Endometrium (tissue), 2 donors: ENCODE results near the gene BSX.

Experiments
- FAIRE-seq: peaks from 2 replicates; lab custom pipeline; 2012; peaks lifted over from hg19 to GRCh38; lab: Jason Lieb, UNC
- donor health status: control.
- donor health status: control.

The BSX gene

DNA sequence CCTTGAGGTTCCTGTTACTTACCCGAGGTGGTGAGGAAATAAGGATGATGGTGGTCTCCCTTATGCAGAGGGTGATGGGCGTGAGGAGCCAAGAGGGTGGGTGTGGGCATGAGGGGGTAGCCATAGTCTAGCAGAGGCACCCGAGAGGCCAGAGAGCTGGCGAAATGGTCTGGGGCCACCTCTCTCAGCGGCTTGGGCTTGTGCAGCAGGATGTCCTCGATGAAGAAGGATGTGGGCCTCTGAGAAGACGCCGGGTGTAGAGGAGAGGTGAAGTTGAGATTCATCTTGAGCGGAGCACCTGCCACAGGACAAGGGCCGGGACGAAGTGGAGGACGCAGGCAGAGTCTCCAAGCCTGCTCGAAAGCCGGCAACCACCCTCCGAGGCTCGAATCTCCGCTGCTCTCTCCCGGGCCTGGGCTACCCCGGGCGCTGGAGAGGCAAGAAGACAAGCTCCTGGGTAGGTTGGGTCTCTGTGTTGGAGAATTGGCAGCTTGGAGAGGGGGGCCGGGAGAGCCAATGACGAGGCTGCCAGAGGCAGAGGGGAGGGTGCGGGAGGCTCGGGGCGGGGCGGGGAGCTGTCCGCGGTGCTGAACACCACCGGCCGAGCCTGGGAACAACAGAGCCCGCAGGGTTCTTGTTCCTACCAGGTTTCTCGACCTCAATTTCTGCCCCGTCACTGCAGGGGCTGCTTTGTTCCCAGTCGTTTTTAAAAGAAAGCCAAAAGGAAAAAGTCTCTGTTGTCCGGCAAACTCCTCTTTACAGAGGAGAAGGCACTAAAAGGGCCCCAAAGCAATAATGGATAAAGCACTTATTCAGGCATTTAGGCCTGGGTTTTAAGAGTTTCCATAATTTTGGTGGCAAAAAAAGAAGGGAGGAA is at the start of gene BSX:
TSS of gene BSX (minus strand) at position 447 of the 877 bp plus-strand sequence. CDS start at position 284, 163 bp downstream.
- FAIRE-seq, result no peak

DNA sequence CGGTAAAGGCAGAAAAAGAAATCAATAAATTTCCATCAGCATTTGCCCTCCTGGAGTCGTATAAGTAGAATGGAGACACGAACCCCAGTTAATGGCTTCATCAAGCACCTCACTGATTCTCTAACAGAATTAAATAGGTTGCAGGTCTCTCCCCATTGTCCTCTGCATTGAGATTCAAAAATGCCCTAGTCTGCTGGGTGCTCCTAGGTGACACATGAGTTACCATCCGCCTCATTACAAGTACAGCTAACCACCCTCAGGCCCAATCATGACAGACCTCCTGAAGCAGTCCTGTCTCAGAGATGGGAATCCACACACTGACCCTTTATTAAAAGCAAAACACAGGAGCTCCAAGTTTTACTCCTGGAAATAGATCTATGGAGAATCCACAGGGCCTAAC is 48.9 kb upstream of the BSX start:
- no peak for FAIRE-seq

DNA sequence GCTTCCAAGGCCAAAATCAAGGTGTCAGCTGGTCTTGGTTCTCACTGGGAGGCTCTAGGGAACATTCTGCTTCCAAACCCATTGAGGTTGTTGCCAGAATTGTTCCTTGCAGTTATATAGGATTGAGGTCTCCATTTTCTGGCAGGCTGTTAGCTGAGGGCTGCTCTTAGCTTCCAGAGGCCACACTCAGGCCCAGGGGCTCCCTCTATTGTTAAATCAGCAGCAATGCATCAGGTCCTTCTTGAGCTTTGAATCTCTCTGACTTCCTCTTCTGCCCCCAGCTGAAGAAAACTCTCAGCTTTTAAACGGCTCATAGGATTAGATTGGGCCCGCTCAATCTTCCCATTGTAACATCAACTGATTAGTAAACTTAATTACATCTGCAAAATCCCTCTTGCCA is 39.3 kb upstream of the BSX start:
- FAIRE-seq, result no peak

DNA sequence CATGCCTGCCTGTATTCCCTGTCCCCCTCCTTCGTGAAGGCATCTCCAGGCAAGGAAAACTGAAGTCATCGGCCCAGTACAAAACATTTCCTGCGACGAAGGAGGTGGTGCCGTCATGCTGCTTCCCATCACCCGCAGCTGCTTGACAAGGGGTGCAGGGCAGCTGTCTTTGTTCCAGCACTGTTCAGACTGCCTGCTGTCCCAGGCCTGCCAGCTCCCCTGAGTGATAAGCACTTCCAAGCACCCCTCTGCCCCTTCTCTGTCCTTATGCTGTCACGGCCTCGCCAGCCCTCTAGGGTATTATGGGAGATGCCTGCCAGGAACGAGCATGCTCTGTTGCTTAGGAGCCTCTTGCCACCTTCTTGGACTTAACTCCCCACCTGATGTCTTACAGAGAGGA is 37.1 kb upstream of the BSX start:
- no peak for FAIRE-seq

DNA sequence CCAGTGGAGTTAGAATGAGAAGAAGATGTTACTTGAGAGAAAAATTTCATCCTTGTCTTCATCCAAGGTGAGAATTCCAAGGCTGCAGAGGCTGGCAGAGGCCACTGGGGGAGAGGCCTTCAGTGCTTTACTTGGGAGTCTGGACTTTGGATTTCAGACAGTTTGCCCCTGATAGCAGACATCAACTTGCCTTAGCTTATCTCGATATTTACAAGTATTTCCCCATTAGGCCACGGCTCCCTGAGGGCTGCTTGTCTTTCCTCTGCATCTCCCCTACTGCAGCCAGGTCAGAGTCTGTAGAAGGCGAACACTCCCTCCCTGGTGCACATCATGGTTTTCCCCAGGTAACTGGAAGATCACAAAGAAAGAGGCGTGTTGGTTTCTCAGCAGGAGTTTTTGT is 29.9 kb upstream of the BSX start:
- FAIRE-seq, result no peak

DNA sequence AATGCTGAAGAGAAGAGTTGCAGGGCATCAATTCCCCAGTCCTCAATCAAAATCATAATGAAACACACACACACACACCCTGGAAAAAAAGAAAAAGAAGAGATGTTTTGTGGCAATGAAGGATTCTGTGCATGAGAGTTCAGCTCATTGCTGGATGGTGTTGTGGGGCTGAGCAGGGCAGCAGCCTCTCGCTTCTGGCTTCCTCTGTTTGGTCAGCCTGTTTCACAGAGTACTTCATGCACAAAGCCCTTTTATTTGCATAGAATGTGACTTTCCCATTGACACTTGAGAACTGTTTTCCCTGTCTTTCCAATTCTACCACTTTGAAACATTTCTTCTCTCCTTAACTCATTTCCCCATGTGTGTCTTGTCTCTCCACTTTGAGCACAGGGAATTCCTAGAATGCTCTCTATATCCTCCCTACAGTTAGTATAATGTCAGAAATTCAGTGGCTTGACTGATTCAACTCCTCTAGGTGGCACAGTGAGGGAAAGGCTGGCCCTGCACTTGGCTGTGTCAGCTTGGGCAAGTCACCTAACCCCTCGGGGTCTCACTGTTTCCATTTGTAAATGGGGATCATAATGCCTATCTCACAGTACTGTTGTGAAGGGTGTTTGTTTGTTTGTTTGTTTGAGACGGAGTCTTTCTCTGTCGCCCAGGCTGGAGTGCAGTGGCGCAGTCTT is 25.4 kb upstream of the BSX start:
- FAIRE-seq, result no peak

DNA sequence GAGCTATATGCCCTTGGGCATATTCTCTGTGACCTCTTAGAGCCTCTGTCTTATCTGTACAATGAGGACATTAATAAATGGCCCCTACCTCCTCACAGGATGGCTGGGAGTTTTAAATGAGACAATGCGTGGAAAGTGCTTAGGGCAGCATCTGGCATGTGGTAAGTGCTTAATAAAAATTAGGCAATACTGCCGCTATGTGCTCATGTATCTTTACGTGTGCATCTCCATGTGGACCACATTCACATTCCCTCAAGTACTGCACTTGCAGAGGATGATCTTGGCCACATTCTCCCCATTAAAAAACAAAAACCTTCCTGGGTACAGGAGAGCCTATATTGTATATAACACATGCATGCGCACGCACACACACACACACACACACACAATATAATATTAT is 19.1 kb upstream of the BSX start:
- no peak for FAIRE-seq

DNA sequence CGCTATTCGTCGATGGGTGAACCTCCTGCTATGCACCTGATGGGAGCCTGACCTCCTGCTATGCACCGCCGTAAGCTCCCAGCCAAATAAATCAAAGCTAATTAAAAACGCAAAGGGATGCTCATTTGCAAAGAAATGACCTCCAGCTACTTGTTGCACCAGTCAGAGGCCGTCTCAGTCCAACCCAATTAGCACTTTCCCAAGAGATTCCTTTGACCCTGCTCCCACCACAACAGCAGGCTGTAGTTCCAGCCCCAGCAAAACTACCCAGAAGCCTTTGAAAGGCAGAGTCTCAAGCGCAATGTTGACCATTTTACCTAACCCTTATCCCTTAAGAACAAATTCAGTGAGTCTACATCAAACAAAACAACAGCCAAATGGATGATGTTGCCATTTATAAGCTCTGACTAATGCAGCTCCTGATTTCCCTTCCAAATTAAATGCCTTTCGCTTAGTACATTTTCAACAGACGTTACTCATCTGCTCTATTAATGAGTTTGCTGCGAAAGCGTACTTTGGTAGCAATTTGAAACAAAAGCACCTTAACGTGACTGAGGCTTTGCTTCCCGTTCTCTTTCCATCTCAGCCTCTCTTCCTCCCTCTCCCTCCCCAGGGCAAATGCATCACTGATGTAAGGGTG is 17.2 kb upstream of the BSX start:
- FAIRE-seq, result no peak

DNA sequence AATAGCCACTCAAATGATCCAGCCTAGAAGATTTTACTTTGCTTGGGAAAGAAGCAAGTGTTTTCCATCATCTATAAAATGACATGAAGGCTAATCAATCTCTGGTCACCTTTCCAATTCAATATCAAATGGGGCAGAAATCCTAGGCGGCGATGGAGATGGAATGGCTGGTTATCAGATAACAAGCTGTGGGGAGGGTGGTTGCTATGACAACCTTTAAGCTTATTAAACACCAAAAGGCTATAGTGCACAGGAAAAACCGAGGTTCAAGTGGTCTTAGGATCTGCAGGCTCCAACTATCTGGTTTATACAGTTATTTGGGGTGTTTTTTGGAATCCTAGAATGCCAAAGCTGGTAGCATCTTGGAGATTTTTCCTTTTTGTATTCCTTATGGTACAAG is 13.9 kb upstream of the BSX start:
- no peak for FAIRE-seq

DNA sequence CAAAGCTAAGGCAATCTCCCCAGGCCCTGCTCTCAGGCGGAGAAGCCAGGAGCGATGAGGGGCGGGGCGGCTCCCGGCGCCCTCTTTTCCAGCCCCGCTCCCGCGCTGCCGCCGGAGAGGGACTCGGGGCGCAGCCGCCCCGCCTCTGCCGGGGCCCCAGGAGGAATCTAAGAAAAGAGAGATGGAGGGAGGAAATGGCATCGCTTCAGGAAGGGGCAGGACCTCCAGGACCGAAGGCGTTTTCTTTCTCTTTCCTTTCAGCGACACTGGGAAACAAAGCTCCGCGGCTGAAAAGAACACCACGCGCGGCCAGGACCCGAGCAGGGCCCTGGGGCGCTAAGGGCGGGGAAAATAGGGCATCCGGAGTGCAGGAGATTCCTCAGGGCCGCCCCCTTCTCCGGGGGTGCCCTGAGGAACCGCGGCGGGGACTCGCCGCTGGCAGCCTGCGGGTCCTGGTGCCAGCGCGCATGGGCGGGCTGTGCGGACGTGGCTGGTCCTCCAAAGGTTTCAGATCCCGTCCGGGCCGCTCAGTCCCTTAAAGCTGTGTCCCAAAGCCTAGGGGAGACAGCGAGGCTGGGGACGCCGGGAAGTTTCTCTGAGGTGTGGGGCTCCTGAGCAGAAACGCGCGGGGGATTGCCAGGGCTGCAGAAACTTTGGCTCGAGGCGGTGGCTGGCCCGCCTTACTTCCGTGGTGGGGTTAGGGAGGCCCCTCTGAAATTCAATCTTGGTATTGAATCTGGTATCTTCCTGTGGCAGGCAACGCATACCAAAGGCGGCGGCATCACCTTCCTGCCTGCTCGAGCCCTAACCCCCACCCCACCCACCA is 2.8 kb upstream of the BSX start:
- no peak for FAIRE-seq

DNA sequence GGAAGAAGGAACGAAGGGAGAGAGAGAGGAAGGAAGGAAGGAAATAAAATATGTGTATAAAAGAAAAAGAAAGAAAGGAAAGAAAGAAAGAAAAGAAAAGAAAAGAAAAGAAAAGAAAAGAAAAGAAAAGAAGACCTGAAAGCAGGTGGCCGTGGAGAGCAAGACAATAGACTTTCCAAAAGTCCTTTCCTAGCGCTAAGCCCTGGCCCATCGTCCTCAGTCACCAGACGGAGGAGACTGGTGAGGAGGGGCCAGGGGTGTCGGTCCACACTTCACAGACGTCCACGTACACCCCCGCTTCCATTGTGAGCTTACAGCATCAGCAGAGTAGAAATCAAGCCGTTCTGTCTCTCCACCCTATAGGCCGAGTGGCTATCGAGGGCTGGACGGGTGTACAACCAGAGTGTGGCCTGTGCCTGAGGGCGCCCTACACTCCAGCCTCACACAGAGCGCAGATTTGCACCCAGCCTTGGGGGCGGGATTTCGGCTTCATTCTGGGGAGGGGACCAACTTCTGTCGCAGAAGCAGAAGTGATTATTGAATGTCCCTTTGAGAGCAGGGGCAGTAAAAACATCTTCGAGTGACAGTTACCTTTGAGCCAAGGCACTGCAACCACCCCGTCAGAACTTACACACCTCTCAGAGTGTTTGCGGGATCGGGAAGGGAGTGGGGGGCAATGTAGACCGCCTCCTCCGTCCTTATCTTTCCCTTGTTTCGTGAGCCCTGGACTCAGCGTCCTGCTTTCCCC is 2.0 kb upstream of the BSX start:
- no peak for FAIRE-seq

DNA sequence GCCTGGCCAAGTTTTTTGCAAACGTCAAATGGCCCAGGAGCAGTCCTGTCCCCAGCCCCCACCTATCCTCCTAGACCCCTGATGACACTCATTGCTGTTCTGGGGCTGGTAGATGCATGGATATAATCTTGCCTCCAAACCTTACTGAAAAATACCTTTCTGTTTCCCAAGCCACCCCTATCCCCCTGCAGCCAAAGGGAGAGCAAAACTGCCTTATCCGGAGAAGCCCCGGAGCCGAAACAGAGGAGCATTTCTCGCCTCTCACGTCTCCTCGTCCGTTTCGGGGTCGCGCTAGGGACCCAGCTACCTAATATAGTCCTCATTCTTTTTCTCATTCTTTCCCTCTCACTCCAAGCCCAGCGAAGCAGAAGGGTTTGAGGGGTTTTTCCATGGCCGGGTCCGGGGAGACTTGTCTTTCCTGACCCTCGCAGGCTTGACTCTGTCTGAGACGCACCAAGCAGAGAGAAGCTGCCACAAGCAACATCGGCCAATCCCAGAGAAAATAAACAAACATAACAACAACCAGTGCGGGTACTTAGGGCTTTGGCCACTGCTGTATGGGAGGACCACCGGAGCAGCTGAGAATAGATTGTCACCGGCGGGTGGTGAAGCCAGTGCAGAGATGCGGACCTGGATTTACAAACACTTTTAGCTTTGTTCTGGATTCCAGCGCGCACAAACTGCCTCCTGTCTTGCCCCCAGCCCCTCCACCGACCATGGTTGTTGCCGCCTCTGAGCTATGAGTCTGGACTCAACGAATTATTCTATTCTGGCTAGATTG is 1.6 kb downstream of the BSX start:
- no peak for FAIRE-seq

DNA sequence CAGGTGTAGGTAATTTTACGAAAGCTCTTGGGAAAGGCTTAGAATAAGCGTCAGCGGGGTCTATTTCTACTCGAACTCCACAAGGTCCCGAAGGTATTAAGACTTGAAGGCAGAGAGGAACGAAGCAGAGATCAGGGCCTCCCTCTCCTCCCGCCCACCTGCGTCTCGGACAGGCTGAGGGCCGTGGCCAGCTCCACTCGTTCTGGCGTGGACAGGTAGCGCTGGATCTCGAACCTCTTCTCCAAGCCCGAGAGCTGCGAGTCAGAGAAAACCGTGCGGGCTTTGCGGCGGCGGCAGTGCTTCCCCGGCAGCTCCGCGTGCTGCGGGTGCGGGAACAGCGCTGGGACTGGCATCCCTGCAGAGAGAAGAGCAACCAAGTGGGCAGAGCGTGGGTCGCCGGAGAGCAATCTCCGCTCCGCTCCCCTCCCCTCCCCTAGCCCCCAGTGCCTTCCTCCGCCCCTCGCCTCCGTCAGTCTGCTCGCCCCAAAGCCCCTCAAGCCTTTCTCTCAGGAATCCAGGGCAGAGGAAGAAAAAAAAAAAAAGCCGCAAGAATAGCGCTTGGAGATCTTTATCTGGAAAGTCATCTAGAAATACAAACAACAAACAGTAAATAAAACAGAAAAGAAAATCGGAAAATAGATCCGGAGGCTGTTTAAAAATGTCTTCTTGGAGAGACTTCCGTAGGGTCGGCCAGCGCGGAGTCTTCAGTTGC is 2.4 kb downstream of the BSX start:
- FAIRE-seq, result no peak

DNA sequence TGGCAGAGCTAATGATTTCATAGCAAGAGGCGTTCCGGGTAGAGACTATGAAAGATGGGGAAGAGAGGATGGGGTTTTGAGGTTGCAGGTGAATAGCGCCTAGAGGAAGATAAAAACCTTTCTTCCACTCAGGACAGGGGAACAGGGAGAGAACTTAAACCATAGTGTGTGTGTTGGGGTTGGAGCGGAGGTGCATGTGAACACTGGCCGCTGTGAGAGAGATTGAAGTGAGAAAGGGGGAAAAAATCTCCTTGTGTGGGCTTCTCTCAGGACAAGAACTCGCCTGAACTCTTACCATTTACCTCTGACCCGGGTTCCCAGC is 3.4 kb downstream of the BSX start:
- no peak for FAIRE-seq

DNA sequence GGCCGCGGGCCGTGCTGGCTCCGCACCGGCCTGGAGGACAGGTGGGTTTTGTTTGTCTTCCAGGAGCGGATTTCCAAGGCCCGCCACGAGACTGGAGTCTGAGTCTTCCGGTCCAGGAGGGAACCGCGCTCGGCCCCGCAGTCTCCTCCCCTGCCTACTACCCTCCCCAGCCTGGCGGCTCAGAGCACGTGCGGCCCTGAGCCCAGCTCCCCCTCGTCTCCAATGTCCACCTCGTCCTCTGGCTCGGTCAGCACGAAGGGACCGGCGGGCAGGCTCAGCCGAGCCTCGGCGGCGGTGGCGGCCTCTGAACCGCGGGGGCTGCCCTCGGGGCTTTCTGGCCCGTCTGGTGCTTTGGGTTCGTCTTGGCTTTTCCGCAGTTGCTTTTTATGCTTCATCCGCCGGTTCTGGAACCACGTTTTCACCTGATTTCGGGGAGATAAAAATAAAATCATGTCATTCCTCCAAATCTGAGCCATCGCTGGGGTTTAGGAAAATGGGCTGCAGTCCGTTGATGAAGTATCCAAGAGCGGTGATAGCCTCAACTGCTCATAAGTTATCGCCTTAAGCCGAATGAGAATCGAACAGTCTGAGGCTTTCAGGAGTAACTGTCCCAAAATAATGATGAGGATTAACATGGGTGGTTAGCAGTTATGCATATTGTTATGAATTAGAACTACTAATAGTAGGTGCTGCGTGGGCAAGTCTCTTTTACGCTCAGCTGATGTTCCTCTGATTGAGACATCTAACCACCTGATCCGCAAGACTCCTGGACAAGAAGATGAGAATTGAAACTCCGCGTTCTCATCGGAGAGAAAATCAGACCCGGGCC is 4.0 kb downstream of the BSX start:
- FAIRE-seq, result no peak

DNA sequence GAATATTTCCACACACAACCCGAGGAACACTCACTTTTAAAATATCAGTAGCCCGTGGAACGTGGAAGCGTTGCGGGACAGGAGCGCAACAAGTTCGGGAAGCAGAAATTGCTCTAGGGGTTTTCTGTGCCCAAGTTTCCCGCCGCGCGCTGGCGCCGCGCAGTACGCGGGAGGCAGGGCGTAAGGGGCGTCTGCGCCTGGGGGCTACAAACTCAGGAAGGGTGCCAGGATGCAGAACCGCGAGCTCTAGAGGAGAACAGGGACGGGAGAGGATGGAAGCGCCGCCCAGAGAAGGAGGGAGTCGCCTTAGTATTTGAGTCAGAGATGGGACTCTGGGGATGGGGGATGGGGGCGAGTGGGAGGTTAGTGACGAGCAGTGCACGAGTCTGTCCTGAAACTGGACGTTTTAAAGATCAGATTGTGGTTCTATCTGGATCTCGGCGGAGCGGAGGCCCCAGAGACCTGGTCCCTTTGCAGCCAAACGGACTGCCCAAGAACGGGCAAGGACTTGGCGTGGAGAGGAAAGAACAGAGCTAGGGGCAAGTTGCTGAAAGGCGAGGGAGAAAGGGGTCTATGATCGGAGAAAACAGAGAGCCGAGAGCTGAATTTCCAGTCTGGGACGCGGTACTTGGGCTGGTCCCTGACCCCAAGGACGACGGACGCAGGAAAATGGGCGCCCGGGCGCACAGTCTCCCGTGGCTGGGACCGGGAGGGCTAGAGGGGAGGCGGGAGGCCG is 4.7 kb downstream of the BSX start:
- FAIRE-seq, result no peak

DNA sequence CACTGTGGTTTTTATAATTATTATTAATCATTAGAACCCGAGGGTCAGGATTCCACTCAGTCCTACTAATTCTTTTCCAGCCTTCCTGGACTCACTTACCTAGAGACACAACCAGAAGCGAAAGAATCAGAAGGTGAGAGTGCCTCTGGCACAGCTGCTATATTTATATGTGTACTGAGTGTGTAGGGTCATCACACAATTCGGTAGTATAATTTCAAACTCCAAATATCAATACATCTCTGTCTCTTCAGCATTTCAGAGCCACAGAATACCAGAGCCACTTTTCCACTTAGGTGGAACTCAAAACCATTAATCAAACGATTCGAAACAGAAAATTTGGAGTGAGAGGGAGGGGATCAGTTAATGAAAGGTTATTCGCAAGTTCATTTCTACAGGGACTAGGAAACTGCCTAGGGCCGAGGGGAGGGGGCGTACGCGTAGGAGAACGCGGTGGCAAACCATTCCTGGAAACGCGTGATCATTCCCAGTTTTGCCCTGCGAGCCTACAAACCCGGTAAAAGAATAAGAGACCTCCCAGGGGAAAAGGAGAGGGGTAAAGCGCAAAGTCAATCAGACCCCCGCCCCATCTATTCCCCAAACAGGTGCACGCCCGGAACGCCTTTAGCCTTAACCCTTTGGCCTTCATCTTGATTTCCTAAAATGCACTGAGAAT is 5.4 kb downstream of the BSX start:
- no peak for FAIRE-seq

DNA sequence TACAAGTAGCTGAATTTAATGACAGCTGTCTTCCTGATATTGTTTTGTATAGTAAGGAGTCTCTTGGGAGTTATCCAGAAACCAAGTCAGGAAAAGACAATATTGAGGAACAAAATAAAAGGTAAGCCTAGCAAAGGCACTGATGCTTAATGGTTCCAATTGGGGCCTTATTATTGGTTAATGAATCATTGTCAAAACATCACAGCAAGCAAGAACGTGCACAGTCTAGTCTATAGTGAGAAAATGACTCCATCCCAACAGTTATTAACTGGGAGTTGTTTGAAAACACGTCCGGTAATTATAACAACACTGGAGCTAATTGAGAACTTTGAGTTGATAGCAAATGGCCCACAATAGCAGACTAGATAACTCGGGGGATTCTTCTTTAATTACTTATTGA is 17.7 kb downstream of the BSX start:
- FAIRE-seq, result no peak
